Activated CD4-positive, alpha-beta memory T cell treated with anti-CD3 and anti-CD28 coated beads, Interleukin-2, amount 10 ng/mL, durations not matched to agents 7 days and 5 days (primary cell): ENCODE measurements around the gene GLB1L. TPM values are rescaled to one million over a fixed set of nuclear protein-coding genes. Genes with fewer than 3 reads are reported as not detected.

Experiments
- CTCF ChIA-PET: fragments of 350-600 bp; sonication (Branson Sonifier 250); formaldehyde crosslinking; loops from one replicate; lab custom pipeline; 2021; ENCODE audit warnings: antibody characterized with exemption, inconsistent platforms; lab: Charles Lee
- POLR2A ChIA-PET: fragments of 350-600 bp; sonication (Branson Sonifier 250); formaldehyde crosslinking; loops from one replicate; lab custom pipeline; 2021; ENCODE audit warnings: antibody characterized with exemption; lab: Charles Lee
- DNase-seq: peaks from one replicate; pipeline ENCODE4 v3.0.0-alpha.2; 2020
- H3K27ac Mint-ChIP-seq: one replicate; pipeline ENCODE4 v1.8.0; 2021; ENCODE audit warnings: mild to moderate bottlenecking, mixed read lengths
- H3K27me3 Mint-ChIP-seq: one replicate; pipeline ENCODE4 v1.8.0; 2021; ENCODE audit warnings: mixed read lengths
- H3K36me3 Mint-ChIP-seq: one replicate; pipeline ENCODE4 v1.8.0; 2021; ENCODE audit warnings: low read depth, mixed read lengths
- H3K4me1 Mint-ChIP-seq: one replicate; pipeline ENCODE4 v1.8.0; 2021; ENCODE audit warnings: mixed read lengths
- H3K4me3 Mint-ChIP-seq: one replicate; pipeline ENCODE4 v1.8.0; 2021; ENCODE audit warnings: mild to moderate bottlenecking, mixed read lengths
- H3K9me3 Mint-ChIP-seq: one replicate; pipeline ENCODE4 v1.8.0; 2021; ENCODE audit warnings: mixed read lengths
- total RNA-seq, 2 experiments: library from RNA; stranded (reverse); gene quantifications; one replicate each; pipeline ENCODE4 v1.2.3, GENCODE V29; 2021

The GLB1L gene
- total RNA-seq, 2 experiments from 2014 or later: 6.2 to 7.3 TPM

- no peak overlapping the region for H3K4me3 Mint-ChIP-seq
- CTCF ChIA-PET: no interaction called here
- no peak for DNase-seq
- H3K27ac Mint-ChIP-seq: no peak overlapping the region
- peaks cover 30% of the 10 kb centered on the region for H3K4me1 Mint-ChIP-seq
- H3K9me3 Mint-ChIP-seq: no peaks in the 10 kb centered on the region
- POLR2A ChIA-PET: interaction anchor here (15.5 kb wide), 1 partner anchor 14 kb away, joined by 425 read pairs; the partner anchor contains the start of genes GLB1L, STK16, TUBA4A and TUBA4B
- peaks cover 79% of the 10 kb centered on the region for H3K36me3 Mint-ChIP-seq
- H3K27me3 Mint-ChIP-seq: no peaks in the 10 kb centered on the region
Observed at GRCh38 chr2:219234331-219234730, 10.9 kb downstream of the GLB1L start.

- Mint-ChIP-seq H3K4me3 (peak overlapping the region; percentile 99), H3K9me3 (no peaks in the 10 kb centered on the region), H3K27ac (peak overlapping the region; percentile 100), H3K4me1 (peaks cover 55% of the 10 kb centered on the region), H3K27me3 (no peaks in the 10 kb centered on the region), H3K36me3 (peaks cover 77% of the 10 kb centered on the region)
- POLR2A ChIA-PET: interaction anchor here (0.6 to 15.5 kb wide), 14 partner anchors 9 to 825 kb away, joined by 3 to 425 read pairs (median 12); partner anchors contain the start of genes ABCB6, CNPPD1, DNAJB2 and GLB1L
- CTCF ChIA-PET: interaction anchor here (0.7 to 2.8 kb wide), 14 partner anchors 9 to 73 kb away, joined by 3 to 19 read pairs (median 5); partner anchors contain the start of genes DNAJB2, GLB1L, STK16 and TUBA4A
- peak; percentile 56 for DNase-seq
Observed at GRCh38 chr2:219230059-219230540, 15.1 kb downstream of the GLB1L start.

GRCh38 chr2:219229305-219230058 is 15.8 kb downstream of the GLB1L start, which contains the start of the genes ANKZF1 and ATG9A:
ANKZF1 (plus strand) TSS chr2:219229806; CDS start chr2:219230258, 452 bp downstream.
ATG9A (minus strand) TSS chr2:219229636; CDS start chr2:219228024, 1,612 bp downstream.
- Mint-ChIP-seq H3K27ac (peak within 1 kb of the TSS; percentile 100), H3K27me3 (no peaks in the 10 kb centered on the region), H3K36me3 (peaks cover 77% of the 10 kb centered on the region), H3K4me1 (peaks cover 56% of the 10 kb centered on the region), H3K9me3 (no peaks in the 10 kb centered on the region), H3K4me3 (peak within 1 kb of the TSS; percentile 99)
- ChIA-PET CTCF (interaction anchor here (0.8 to 2.8 kb wide), 14 partner anchors 12 to 73 kb away, joined by 3 to 19 read pairs (median 5); partner anchors contain the start of genes DNAJB2, GLB1L, STK16 and TUBA4A), POLR2A (interaction anchor here (0.8 to 15.5 kb wide), 19 partner anchors 9 to 71 kb away, joined by 3 to 425 read pairs (median 5); partner anchors contain the start of genes ABCB6, CNPPD1, DNAJB2 and GLB1L)
- peak; percentile 99 for DNase-seq

GRCh38 chr2:219228911-219229304 is 16.3 kb downstream of the GLB1L start:
- Mint-ChIP-seq H3K4me3 (peak overlapping the region; percentile 99), H3K9me3 (no peaks in the 10 kb centered on the region), H3K36me3 (peaks cover 77% of the 10 kb centered on the region), H3K27me3 (no peaks in the 10 kb centered on the region), H3K4me1 (peaks cover 56% of the 10 kb centered on the region), H3K27ac (peak overlapping the region; percentile 68)
- ChIA-PET CTCF (interaction anchor here (0.8 to 2.8 kb wide), 8 partner anchors 11 to 72 kb away, joined by 3 to 19 read pairs (median 4); partner anchors contain the start of gene DNAJB2), POLR2A (interaction anchor here (0.8 to 15.5 kb wide), 17 partner anchors 10 to 70 kb away, joined by 3 to 425 read pairs (median 7); partner anchors contain the start of genes ABCB6, CNPPD1, DNAJB2 and GLB1L)
- DNase-seq: no peak

GRCh38 chr2:219228041-219228910 is 17.0 kb downstream of the GLB1L start:
- no peak for DNase-seq
- Mint-ChIP-seq H3K9me3 (no peaks in the 10 kb centered on the region), H3K4me1 (peaks cover 54% of the 10 kb centered on the region), H3K27ac (peak overlapping the region; percentile 68), H3K4me3 (peak overlapping the region; percentile 99), H3K27me3 (no peaks in the 10 kb centered on the region), H3K36me3 (peaks cover 77% of the 10 kb centered on the region)
- CTCF ChIA-PET: interaction anchor here (0.8 to 2.8 kb wide), 9 partner anchors 11 to 71 kb away, joined by 3 to 19 read pairs (median 4); partner anchors contain the start of genes DNAJB2, GLB1L and STK16
- POLR2A ChIA-PET: interaction anchor here (0.8 to 15.5 kb wide), 18 partner anchors 9 to 67 kb away, joined by 3 to 425 read pairs (median 8); partner anchors contain the start of genes ABCB6, CNPPD1, DNAJB2 and GLB1L

DNA sequence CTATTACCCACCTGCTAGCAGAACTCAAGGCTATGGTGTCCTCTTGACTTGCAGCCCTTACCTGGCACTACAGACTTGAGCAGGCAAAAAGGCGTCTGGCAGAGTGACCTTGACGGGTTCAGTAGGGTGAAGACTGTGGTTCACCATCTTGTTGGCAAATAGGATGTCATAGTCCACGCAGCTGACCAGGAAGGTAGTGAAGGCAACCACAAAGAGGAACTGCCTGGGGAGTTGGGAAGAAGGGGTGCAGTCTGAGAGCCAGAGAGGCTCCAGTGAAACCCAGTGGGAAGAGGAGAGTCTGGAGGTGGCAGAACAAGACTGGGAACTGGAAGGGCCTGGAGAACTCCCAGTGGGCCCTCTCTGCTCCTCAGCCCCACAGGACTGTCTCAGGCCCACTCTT is 19.9 kb downstream of the GLB1L start:
- DNase-seq: no peak
- peaks cover 79% of the 10 kb centered on the region for H3K36me3 Mint-ChIP-seq
- H3K4me3 Mint-ChIP-seq: no peak overlapping the region
- H3K4me1 Mint-ChIP-seq: peaks cover 32% of the 10 kb centered on the region
- H3K27ac Mint-ChIP-seq: no peak overlapping the region
- no peaks in the 10 kb centered on the region for H3K9me3 Mint-ChIP-seq
- no peaks in the 10 kb centered on the region for H3K27me3 Mint-ChIP-seq
- CTCF ChIA-PET: interaction anchor here (1.3 kb wide), 1 partner anchor 70 kb away, joined by 6 read pairs; no protein-coding TSS in a partner anchor
- POLR2A ChIA-PET: interaction anchor here (2.1 to 15.5 kb wide), 2 partner anchors 23 to 48 kb away, joined by 8 to 425 read pairs; partner anchors contain the start of genes CNPPD1, GLB1L, STK16 and TUBA4A

DNA sequence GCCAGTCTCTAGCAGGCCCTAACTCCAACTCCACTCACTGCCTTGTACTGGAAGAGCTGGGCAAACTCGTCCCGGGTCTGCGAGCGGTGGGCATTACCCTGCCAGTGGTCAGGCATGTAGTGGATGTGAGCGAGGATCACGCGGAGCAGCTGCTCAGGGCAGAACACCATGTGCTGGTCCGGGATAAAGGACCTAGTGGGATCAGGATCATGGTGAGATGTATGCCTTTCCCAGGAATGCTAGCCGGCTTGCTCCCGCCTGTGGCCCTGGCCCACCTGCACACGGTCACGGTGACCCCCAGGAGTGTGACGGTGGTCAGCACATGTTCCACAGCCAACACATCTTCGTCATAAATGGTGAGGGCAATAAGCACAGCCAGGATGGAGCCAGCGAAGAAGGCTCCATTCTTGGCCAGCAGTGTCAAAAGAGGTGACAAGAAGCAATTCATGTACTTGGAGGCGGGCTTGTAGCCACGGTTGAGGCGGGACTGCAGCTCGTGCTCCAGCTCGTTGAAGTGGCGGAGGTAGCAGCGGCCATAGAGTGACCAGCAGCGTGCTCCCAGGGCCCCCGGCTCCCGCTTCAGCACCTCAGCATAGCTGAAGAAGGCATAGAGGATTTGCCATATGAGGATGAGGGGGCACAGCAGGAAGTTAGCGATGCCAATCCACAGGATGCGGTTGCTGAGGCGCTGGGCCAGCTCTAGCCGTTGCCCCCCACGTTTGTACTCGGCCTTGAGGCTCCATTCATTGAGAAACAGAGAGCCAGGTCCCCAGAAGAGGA is 21.2 kb downstream of the GLB1L start:
- H3K4me1 Mint-ChIP-seq: peaks cover 35% of the 10 kb centered on the region
- H3K36me3 Mint-ChIP-seq: peaks cover 79% of the 10 kb centered on the region
- no peak overlapping the region for H3K27ac Mint-ChIP-seq
- H3K9me3 Mint-ChIP-seq: no peaks in the 10 kb centered on the region
- POLR2A ChIA-PET: interaction anchor here (0.6 to 2.1 kb wide), 2 partner anchors 15 to 47 kb away, joined by 3 to 8 read pairs; partner anchors contain the start of gene CNPPD1
- CTCF ChIA-PET: interaction anchor here (1.0 to 1.3 kb wide), 2 partner anchors 12 to 71 kb away, joined by 4 to 6 read pairs; no protein-coding TSS in a partner anchor
- H3K27me3 Mint-ChIP-seq: no peaks in the 10 kb centered on the region
- no peak for DNase-seq
- no peak overlapping the region for H3K4me3 Mint-ChIP-seq

- H3K4me1 Mint-ChIP-seq: peaks cover 32% of the 10 kb centered on the region
- no peaks in the 10 kb centered on the region for H3K27me3 Mint-ChIP-seq
- H3K4me3 Mint-ChIP-seq: no peak overlapping the region
- H3K36me3 Mint-ChIP-seq: peaks cover 72% of the 10 kb centered on the region
- DNase-seq: no peak
- H3K9me3 Mint-ChIP-seq: no peaks in the 10 kb centered on the region
- ChIA-PET CTCF (interaction anchor here (1.4 kb wide), 1 partner anchor 73 kb away, joined by 3 read pairs; no protein-coding TSS in a partner anchor), POLR2A (interaction anchor here (0.7 to 7.4 kb wide), 3 partner anchors 7 to 32 kb away, joined by 3 to 85 read pairs (median 6); partner anchors contain the start of genes ANKZF1, ATG9A, GLB1L and STK16)
- H3K27ac Mint-ChIP-seq: no peak overlapping the region
Observed at GRCh38 chr2:219221957-219222518, 23.2 kb downstream of the GLB1L start.

DNA sequence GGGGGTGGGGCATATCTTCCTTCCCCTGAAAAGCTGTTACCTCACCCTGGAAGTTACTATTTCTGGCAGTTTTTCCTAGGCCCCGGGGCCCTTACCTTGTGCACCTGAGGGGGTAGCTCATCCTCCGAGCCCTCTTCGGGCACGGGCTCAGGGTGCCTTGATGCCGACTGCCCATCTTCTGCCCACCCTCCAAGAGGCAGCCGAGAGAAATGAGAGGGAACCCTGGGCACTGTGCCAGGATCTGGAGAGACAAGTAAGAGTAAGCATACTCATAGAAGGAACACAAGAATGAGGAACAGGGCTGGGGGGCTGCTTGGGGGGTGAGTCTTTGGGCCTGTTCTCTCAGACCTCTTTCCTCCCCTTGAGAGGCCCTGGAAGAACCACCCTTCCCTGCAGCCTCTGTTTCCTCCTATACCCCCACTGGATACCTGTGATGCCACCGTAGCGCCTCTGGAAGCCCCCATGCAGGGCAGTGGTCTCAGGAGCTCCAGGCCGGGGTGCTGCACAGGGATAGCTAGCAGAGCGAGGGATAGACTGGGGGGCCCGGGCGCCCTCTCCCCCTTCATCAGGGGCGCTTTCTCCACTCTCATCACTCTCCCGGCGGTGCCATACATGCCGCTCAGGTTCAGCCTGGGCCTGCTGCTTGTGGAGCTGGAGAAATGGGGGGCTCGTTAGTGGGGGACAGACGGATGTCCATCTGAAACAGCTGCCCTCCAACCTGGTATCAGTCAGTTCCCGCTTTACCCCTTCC is 24.4 kb downstream of the GLB1L start:
- Mint-ChIP-seq H3K9me3 (no peaks in the 10 kb centered on the region), H3K4me3 (no peak overlapping the region), H3K36me3 (peaks cover 73% of the 10 kb centered on the region), H3K27ac (no peak overlapping the region), H3K4me1 (peaks cover 38% of the 10 kb centered on the region), H3K27me3 (no peaks in the 10 kb centered on the region)
- CTCF ChIA-PET: no interaction called here
- DNase-seq: no peak
- POLR2A ChIA-PET: interaction anchor here (6.0 to 7.4 kb wide), 2 partner anchors 8 to 32 kb away, joined by 63 to 85 read pairs; partner anchors contain the start of genes ANKZF1, ATG9A, TUBA4A and TUBA4B
